Measurements from ENCODE around the gene YY1AP1.
"Not testable (repeated sequence)": the region's sequence is repeated elsewhere in the genome, so short reads cannot be mapped to it uniquely, and the experiment has no call there.

Gene YY1AP1

GRCh38 chr1:155645648-155646047 is 42.9 kb downstream of the YY1AP1 start:
- H3K9ac ChIP-seq (ENCODE audit: low read depth, low read length): no peak overlapping the region
- peaks cover 6% of the 10 kb centered on the region for H3K36me3 ChIP-seq (ENCODE audit: insufficient read depth, low read length)
- H3K4me1 ChIP-seq (ENCODE audit: insufficient read depth, low read length): no peaks in the 10 kb centered on the region
- H3K9me3 ChIP-seq (ENCODE audit: control insufficient read depth, insufficient read depth, low read length): peaks cover 22% of the 10 kb centered on the region

- H3K9me3 ChIP-seq (ENCODE audit: control insufficient read depth, insufficient read depth, low read length): peaks cover 26% of the 10 kb centered on the region
- no peaks in the 10 kb centered on the region for H3K4me1 ChIP-seq (ENCODE audit: insufficient read depth, low read length)
- no peak overlapping the region for H3K9ac ChIP-seq (ENCODE audit: low read depth, low read length)
- peaks cover 6% of the 10 kb centered on the region for H3K36me3 ChIP-seq (ENCODE audit: insufficient read depth, low read length)
Measured at GRCh38 chr1:155645034-155645598, 43.5 kb downstream of the YY1AP1 start.

GRCh38 chr1:155643230-155643629 is 45.3 kb downstream of the YY1AP1 start:
- no peak overlapping the region for H3K9ac ChIP-seq (ENCODE audit: low read depth, low read length)
- H3K9me3 ChIP-seq (ENCODE audit: control insufficient read depth, insufficient read depth, low read length): peaks cover 40% of the 10 kb centered on the region
- no peaks in the 10 kb centered on the region for H3K4me1 ChIP-seq (ENCODE audit: insufficient read depth, low read length)
- peaks cover 6% of the 10 kb centered on the region for H3K36me3 ChIP-seq (ENCODE audit: insufficient read depth, low read length)

GRCh38 chr1:155642559-155643180 is 45.9 kb downstream of the YY1AP1 start:
- not testable (repeated sequence) for H3K9ac ChIP-seq (ENCODE audit: low read depth, low read length); H3K4me1 ChIP-seq (ENCODE audit: insufficient read depth, low read length); H3K36me3 ChIP-seq (ENCODE audit: insufficient read depth, low read length)
- H3K9me3 ChIP-seq (ENCODE audit: control insufficient read depth, insufficient read depth, low read length): peaks cover 41% of the 10 kb centered on the region

- no peak overlapping the region for H3K9ac ChIP-seq (ENCODE audit: low read depth, low read length)
- peaks cover 11% of the 10 kb centered on the region for H3K4me1 ChIP-seq (ENCODE audit: insufficient read depth, low read length)
- H3K36me3 ChIP-seq (ENCODE audit: insufficient read depth, low read length): peaks cover 4% of the 10 kb centered on the region; the same call in 1 of the 2 replicates
- peaks cover 37% of the 10 kb centered on the region for H3K9me3 ChIP-seq (ENCODE audit: control insufficient read depth, insufficient read depth, low read length)
Measured at GRCh38 chr1:155640367-155640766, 48.2 kb downstream of the YY1AP1 start.

- H3K9me3 ChIP-seq (ENCODE audit: control insufficient read depth, insufficient read depth, low read length): peaks cover 24% of the 10 kb centered on the region
- no peak overlapping the region for H3K9ac ChIP-seq (ENCODE audit: low read depth, low read length)
- H3K36me3 ChIP-seq (ENCODE audit: insufficient read depth, low read length): peaks cover 4% of the 10 kb centered on the region; the same call in 1 of the 2 replicates
Measured at GRCh38 chr1:155636397-155637153, 52.0 kb downstream of the YY1AP1 start.

GRCh38 chr1:155626428-155626827 is 62.1 kb downstream of the YY1AP1 start:
- H3K9me3 ChIP-seq (ENCODE audit: control insufficient read depth, insufficient read depth, low read length); H3K36me3 ChIP-seq (ENCODE audit: insufficient read depth, low read length); H3K9ac ChIP-seq (ENCODE audit: low read depth, low read length); H3K4me1 ChIP-seq (ENCODE audit: insufficient read depth, low read length): not testable (repeated sequence)

More at GRCh38 chr1:155636397-155637153, 52.0 kb downstream of the YY1AP1 start:
- peaks cover 11% of the 10 kb centered on the region for H3K4me1 ChIP-seq (ENCODE audit: insufficient read depth, low read length)

GRCh38 chr1:155623357-155623756 is 65.2 kb downstream of the YY1AP1 start:
- H3K4me1 ChIP-seq (ENCODE audit: insufficient read depth, low read length): peaks cover 4% of the 10 kb centered on the region; the same call in 1 of the 2 replicates
- H3K9ac ChIP-seq (ENCODE audit: low read depth, low read length): no peak overlapping the region
- H3K36me3 ChIP-seq (ENCODE audit: insufficient read depth, low read length): no peaks in the 10 kb centered on the region
- peaks cover 4% of the 10 kb centered on the region; the same call in 1 of the 2 replicates for H3K9me3 ChIP-seq (ENCODE audit: control insufficient read depth, insufficient read depth, low read length)

GRCh38 chr1:155622191-155622590 is 66.4 kb downstream of the YY1AP1 start:
- H3K4me1 ChIP-seq (ENCODE audit: insufficient read depth, low read length): peaks cover 4% of the 10 kb centered on the region; the same call in 1 of the 2 replicates
- H3K9ac ChIP-seq (ENCODE audit: low read depth, low read length): no peak overlapping the region
- H3K9me3 ChIP-seq (ENCODE audit: control insufficient read depth, insufficient read depth, low read length): peaks cover 4% of the 10 kb centered on the region; the same call in 1 of the 2 replicates
- H3K36me3 ChIP-seq (ENCODE audit: insufficient read depth, low read length): no peaks in the 10 kb centered on the region

- H3K36me3 ChIP-seq (ENCODE audit: insufficient read depth, low read length); H3K4me1 ChIP-seq (ENCODE audit: insufficient read depth, low read length); H3K9me3 ChIP-seq (ENCODE audit: control insufficient read depth, insufficient read depth, low read length); H3K9ac ChIP-seq (ENCODE audit: low read depth, low read length): not testable (repeated sequence)
Measured at GRCh38 chr1:155613226-155613625, 75.3 kb downstream of the YY1AP1 start.

- H3K4me1 ChIP-seq (ENCODE audit: insufficient read depth, low read length); H3K36me3 ChIP-seq (ENCODE audit: insufficient read depth, low read length); H3K9me3 ChIP-seq (ENCODE audit: control insufficient read depth, insufficient read depth, low read length): not testable (repeated sequence)
- peak overlapping the region; percentile 68; the same call in 1 of the 2 replicates for H3K9ac ChIP-seq (ENCODE audit: low read depth, low read length)
Measured at GRCh38 chr1:155610257-155610647, 78.3 kb downstream of the YY1AP1 start.

- H3K4me1 ChIP-seq (ENCODE audit: insufficient read depth, low read length): no peaks in the 10 kb centered on the region
Measured at GRCh38 chr1:155609515-155610256, 78.9 kb downstream of the YY1AP1 start, which contains the start of gene MSTO1. Gene MSTO1 (plus strand): TSS chr1:155610218. CDS start chr1:155610249, 31 bp downstream.

More at GRCh38 chr1:155609515-155610256, 78.9 kb downstream of the YY1AP1 start, which contains the start of gene MSTO1:
- Histone ChIP-seq H3K9me3 (ENCODE audit: control insufficient read depth, insufficient read depth, low read length) (no peaks in the 10 kb centered on the region), H3K36me3 (ENCODE audit: insufficient read depth, low read length) (peaks cover 5% of the 10 kb centered on the region; the same call in 1 of the 2 replicates), H3K9ac (ENCODE audit: low read depth, low read length) (peak within 1 kb of the TSS; percentile 68)

Measured in ES-I3 (cell line).